CD4-positive, alpha-beta T cell treated with Interleukin-15 for 1 hour (primary cell): Measurements from ENCODE around the gene C17orf58.
A peak's percentile ranks its signal among the peaks of the same experiment; 100 is the strongest.
"Not testable (repeated sequence)": the region's sequence is repeated elsewhere in the genome, so short reads cannot be mapped to it uniquely, and the experiment has no call there.

ENCODE experiments used
- DNase-seq: peaks from one replicate; pipeline ENCODE4 v3.0.0-alpha.2; 2020

The C17orf58 gene

GRCh38 chr17:67996301-67997171, at the start of gene C17orf58:
Gene C17orf58 (minus strand): TSS chr17:67996469. CDS start chr17:67996198, 271 bp downstream.
- DNase-seq, result not testable (repeated sequence)

- no peak for DNase-seq
Observed at GRCh38 chr17:68036304-68037147, 40.3 kb upstream of the C17orf58 start.

DNA sequence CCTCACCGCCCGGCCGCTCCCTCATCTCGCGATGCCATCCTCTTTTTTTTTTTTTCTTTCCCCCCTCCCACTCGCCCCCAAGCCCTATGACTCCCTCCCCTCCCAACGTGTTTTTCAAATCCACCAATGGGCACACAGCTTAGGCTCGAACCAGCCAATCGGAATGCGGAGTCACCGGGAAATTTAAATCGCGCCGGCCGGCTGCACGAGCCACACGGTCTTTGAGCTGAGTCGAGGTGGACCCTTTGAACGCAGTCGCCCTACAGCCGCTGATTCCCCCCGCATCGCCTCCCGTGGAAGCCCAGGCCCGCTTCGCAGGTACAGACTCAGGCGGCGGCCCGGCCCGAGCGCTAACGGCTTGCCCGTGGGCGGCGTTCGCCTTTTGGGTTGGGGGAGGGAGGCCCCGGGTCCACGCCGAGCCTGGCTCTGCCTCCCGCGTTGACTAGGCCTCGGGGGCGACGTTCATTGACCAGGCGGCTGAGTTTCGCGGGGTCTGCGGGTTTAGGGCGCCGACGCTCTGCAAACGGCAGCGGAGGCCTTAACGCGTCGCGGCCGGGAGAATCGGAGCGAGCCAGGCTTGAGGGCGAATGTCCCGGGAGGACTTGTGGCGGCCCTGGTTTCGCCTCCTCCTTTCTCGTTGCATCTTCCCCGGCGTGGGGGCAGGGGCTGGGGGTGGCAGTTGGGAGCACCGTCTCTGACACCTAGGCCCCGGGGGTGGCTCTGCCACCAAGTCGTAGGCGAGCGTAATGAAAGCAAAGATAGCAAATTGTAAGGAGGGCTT, 39.4 kb upstream of the C17orf58 start, which contains the start of gene KPNA2:
Gene KPNA2, plus strand, starts transcription at position 213 of the 781 bp plus-strand sequence. CDS start 1,398 bp downstream, outside the sequence.
- DNase-seq, result peak; percentile 95

DNA sequence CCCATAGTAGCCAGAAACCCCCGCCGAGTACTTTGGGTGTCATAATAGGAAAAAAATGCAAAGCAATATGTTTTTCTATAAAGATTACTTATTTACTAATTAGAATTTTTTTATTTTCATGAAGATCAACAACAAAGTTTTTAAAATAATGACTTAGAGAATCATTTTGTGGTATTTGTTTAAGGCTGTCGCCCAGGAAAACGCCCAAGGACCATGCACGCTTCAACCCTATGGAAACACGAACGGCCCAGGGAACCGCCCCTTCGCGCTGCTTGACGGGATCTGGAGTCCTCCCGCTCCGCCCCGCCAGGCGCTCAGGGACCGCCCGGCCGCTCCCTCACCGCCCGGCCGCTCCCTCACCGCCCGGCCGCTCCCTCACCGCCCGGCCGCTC, 38.9 kb upstream of the C17orf58 start:
- DNase-seq, result no peak

- DNase-seq, result no peak
Observed at GRCh38 chr17:68034452-68034776, 38.1 kb upstream of the C17orf58 start.

DNA sequence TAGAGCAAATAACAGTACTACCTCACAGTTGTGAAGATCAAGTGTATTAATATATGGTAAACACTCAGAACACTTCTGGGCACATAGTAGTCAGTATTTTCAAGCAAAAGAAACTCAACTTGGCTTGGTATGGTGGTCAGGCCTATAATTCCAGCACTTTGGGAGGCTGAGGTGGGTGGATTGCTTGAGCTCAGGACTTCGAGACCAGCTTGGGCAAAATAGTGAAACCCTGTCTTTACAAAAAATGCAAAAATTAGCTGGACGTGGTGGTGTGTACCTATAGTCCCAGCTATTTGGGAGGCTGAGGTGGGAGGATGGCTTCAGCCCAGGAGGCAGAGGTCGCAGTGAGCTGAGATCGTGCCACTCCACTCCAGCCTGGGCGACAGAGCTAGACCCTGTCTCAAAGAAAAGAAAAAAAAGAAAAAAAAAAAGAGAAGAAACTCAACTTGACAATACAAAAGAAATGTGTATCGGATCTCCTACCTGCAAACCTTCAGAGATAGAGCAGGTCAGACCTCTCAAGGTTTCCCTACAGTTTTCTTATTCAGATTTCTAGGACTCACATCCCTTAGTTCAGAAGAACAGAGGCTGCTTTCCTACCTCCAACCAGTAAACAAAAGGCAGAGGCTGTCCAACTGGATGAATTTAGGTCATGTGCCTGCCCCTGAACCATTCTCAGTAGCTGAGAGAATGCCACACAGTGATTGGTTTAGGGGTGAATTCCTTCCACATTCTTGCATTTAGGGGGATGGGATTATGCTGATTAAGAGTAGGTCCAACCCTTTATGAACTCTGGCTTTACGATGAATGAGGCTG, 37.6 kb upstream of the C17orf58 start:
- no peak for DNase-seq

GRCh38 chr17:68029512-68030215, 33.4 kb upstream of the C17orf58 start:
- DNase-seq, result no peak

- DNase-seq, result not testable (repeated sequence)
Observed at GRCh38 chr17:68022547-68022946, 26.3 kb upstream of the C17orf58 start.

- no peak for DNase-seq
Observed at GRCh38 chr17:68021963-68022362, 25.7 kb upstream of the C17orf58 start.

DNA sequence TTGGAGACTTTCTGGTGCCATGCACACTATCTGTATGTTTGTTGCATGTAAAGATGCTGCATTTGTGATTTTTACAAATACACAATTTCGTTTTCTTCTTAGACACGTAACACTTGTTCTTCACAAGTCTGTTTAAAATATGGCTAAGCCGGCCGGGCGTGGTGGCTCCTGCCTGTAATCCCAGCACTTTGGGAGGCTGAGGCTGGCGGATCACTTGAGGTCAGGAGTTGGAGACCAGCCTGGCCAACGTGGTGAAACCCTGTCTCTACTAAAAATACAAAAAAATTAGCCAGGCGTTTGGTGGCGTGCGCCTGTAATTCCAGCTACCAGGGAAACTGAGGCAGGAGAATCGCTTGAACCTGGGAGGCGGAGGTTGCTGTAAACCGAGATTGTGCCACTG, 24.5 kb upstream of the C17orf58 start:
- not testable (repeated sequence) for DNase-seq

- DNase-seq, result no peak
Observed at GRCh38 chr17:68020409-68020756, 24.1 kb upstream of the C17orf58 start.

- DNase-seq, result peak; percentile 96
Observed at GRCh38 chr17:68019675-68020408, 23.6 kb upstream of the C17orf58 start.

DNA sequence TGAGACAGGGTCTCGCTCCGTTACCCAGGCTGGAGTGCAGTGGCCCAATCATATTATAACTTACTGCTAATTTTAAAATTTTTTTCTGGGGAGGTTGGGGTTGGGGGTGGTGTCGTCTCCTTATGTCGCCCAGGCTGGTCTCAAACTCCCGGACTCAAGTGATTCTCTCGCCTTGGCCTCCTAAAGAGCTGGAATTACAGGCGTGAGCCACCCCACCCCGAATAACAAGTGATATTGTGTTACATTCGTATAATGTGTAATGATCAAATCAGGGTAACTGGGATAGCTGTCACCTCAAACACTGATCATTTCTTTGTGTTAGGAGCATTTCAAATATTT, 23.0 kb upstream of the C17orf58 start:
- no peak for DNase-seq

DNA sequence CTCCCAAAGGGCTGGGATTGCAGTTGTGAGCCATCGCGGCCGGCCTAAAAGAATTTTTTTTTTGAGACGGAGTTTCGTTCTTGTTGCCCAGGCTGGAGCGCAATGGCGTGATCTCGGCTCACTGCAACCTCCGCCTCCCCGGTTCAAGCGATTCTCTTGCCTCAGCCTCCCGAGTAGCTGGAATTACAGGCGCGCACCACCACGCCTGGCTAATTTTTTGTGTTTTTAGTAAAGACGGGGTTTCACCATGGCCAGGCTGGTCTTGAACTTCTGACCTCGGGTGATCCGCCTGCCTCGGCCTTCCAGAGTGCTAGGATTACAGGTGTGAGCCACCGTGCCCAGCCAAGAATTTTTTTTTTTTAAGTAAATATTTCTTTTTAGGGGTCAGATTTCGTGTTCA, 22.2 kb upstream of the C17orf58 start:
- DNase-seq, result not testable (repeated sequence)

- DNase-seq, result no peak
Observed at GRCh38 chr17:68016838-68017237, 20.6 kb upstream of the C17orf58 start.

DNA sequence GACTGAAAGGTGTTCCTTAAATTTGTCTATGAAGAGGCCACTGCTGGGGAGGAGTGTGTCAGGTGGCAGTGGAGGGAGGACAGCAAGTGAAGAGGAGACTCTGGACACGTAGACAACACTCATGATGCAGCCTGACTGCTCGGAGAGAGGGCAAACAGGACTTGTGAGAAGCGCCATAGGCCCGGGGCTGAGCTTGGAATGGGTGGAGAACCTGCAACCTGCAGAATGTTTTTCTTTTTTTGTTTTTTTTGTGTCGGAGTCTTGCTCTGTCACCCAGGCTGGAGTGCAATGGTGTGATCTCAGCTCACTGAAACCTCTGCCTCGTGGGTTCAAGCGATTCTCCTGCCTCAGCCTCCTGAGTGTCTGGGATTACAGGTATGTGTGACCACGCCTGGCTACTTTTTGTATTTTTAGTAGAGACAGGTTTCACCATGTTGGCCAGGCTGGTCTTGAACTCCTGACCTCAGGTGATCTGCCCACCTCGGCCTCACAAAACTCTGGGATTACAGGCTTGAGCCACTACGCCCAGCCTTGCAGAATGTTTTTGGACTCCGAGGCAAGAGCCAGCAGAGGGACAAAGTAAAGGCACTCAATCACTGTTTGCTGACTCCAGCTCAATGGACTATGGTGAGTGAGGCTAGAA, 18.9 kb upstream of the C17orf58 start:
- DNase-seq, result no peak

GRCh38 chr17:68013385-68013784, 17.1 kb upstream of the C17orf58 start:
- DNase-seq, result no peak

- peak; percentile 46 for DNase-seq
Observed at GRCh38 chr17:68011199-68011665, 15.0 kb upstream of the C17orf58 start.

DNA sequence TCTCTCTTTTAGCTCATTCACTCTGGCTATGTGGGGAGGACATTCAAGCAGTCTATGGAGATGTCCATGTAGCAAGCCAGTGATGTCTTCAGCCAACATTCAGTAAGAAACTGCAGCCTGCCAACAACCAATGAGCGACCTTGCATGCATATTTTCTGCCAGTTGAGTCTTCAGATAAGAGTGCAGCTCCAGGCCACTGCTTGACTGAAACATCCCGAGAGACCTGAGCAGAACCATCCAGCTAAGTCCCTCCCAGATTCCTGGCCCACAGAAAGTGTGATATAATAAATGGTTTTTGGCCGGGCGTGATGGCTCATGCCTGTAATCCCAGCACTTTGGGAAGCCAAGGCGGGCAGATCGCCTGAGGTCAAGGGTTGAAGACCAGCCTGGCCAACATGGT, 10.5 kb upstream of the C17orf58 start:
- no peak for DNase-seq

DNA sequence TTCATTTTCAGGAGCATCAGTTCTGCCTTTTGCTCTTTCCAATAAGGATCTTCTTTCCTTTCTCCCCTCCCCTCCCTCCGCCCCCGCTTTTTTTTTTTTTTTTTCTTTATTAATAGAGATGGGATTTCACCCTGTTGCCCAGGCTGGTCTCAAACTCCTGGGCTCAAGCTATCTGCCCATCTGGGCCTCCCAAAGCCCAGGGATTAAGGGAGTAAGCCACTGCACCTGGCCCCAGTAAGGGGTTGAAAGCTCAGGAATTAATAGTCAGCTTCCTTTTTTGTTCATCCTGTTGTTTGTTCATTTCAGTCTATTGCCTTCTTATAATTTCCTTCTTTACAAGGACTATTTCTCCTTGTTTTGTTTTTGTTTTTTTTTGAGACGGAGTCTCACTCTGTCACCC, 7.9 kb upstream of the C17orf58 start:
- no peak for DNase-seq
